ENCODE results near the gene DOK3. TPM values are rescaled to one million over a fixed set of nuclear protein-coding genes. Genes with fewer than 3 reads are reported as not detected.

The DOK3 gene
- polyA plus RNA-seq, 4 donors = 3.1 to 6.0 (median 4.1) TPM

GRCh38 chr5:177499842-177500241, 9.8 kb downstream of the DOK3 start:
- Histone ChIP-seq H3K27ac (ENCODE audit: low read depth in 1 of 3, low read length in 2 of 3) (no peak overlapping the region), H3K4me3 (ENCODE audit: low read depth in 1 of 3, low read length in 3 of 3) (no peak overlapping the region), H3K27me3 (ENCODE audit: control insufficient read depth in 3 of 3, insufficient read depth in 3 of 3, low read length in 3 of 3) (peaks cover 0 to 20% (median 0%) of the 10 kb centered on the region in 3 donors), H3K4me1 (ENCODE audit: control insufficient read depth in 3 of 3, insufficient read depth in 2 of 3, low read depth in 1 of 3, low read length in 2 of 3) (peaks cover 0 to 20% (median 0%) of the 10 kb centered on the region in 3 donors), H3K36me3 (ENCODE audit: control insufficient read depth in 3 of 3, insufficient read depth in 2 of 3, low read depth in 1 of 3, low read length in 3 of 3) (peaks cover 0 to 19% (median 0%) of the 10 kb centered on the region in 3 donors), H3K9me3 (ENCODE audit: control insufficient read depth in 2 of 2, insufficient read depth in 1 of 2, low read depth in 1 of 2, low read length in 1 of 2) (no peaks in the 10 kb centered on the region)
- DNase-seq (no peak), FAIRE-seq (no peak)
- whole genome bisulfite sequencing, 3 donors = 78 to 86% (median 82%) methylated on average over 6 of the region's 6 CpGs

GRCh38 chr5:177498013-177498787, 11.4 kb downstream of the DOK3 start:
- Histone ChIP-seq H3K4me3 (ENCODE audit: low read depth in 1 of 3, low read length in 3 of 3) (peak overlapping the region in 2 of 3 donors; percentile 54 to 59), H3K27ac (ENCODE audit: low read depth in 1 of 3, low read length in 2 of 3) (peak overlapping the region in 2 of 3 donors; percentile 37 to 72), H3K36me3 (ENCODE audit: control insufficient read depth in 3 of 3, insufficient read depth in 2 of 3, low read depth in 1 of 3, low read length in 3 of 3) (peaks cover 0 to 23% (median 0%) of the 10 kb centered on the region in 3 donors), H3K4me1 (ENCODE audit: control insufficient read depth in 3 of 3, insufficient read depth in 2 of 3, low read depth in 1 of 3, low read length in 2 of 3) (peaks cover 0 to 20% (median 3%) of the 10 kb centered on the region in 3 donors), H3K27me3 (ENCODE audit: control insufficient read depth in 3 of 3, insufficient read depth in 3 of 3, low read length in 3 of 3) (peaks cover 0 to 20% (median 0%) of the 10 kb centered on the region in 3 donors), H3K9me3 (ENCODE audit: control insufficient read depth in 2 of 2, insufficient read depth in 1 of 2, low read depth in 1 of 2, low read length in 1 of 2) (no peaks in the 10 kb centered on the region)
- no peak for DNase-seq
- WGBS, 3 donors = 11 to 14% (median 11%) methylated on average over 39 to 48 of the region's 48 CpGs
- no peak for FAIRE-seq

GRCh38 chr5:177497292-177498012, 12.2 kb downstream of the DOK3 start, which contains the start of gene PDLIM7:
TSS of gene PDLIM7 (minus strand) at chr5:177497604. CDS start at chr5:177496512, 1,092 bp downstream.
- 0% methylated on average over 57 to 73 of the region's 73 CpGs for WGBS, 3 donors
- no peaks in the 10 kb centered on the region for H3K9me3 ChIP-seq (ENCODE audit: control insufficient read depth in 2 of 2, insufficient read depth in 1 of 2, low read depth in 1 of 2, low read length in 1 of 2)
- peaks cover 0 to 20% (median 3%) of the 10 kb centered on the region in 3 donors for H3K4me1 ChIP-seq (ENCODE audit: control insufficient read depth in 3 of 3, insufficient read depth in 2 of 3, low read depth in 1 of 3, low read length in 2 of 3)
- peak within 1 kb of the TSS; percentile 52 to 60 (median 54) for H3K4me3 ChIP-seq (ENCODE audit: low read depth in 1 of 3, low read length in 3 of 3)
- FAIRE-seq = no peak
- H3K36me3 ChIP-seq (ENCODE audit: control insufficient read depth in 3 of 3, insufficient read depth in 2 of 3, low read depth in 1 of 3, low read length in 3 of 3) = peaks cover 0 to 30% (median 0%) of the 10 kb centered on the region in 3 donors
- peak; percentile 97 to 99 for DNase-seq
- H3K27me3 ChIP-seq (ENCODE audit: control insufficient read depth in 3 of 3, insufficient read depth in 3 of 3, low read length in 3 of 3) = peaks cover 0 to 20% (median 0%) of the 10 kb centered on the region in 3 donors
- H3K27ac ChIP-seq (ENCODE audit: low read depth in 1 of 3, low read length in 2 of 3) = peak within 1 kb of the TSS; percentile 9 to 83 (median 82)

GRCh38 chr5:177496727-177497291, 12.8 kb downstream of the DOK3 start:
- Histone ChIP-seq H3K36me3 (ENCODE audit: control insufficient read depth in 3 of 3, insufficient read depth in 2 of 3, low read depth in 1 of 3, low read length in 3 of 3) (peaks cover 0 to 35% (median 0%) of the 10 kb centered on the region in 3 donors), H3K27me3 (ENCODE audit: control insufficient read depth in 3 of 3, insufficient read depth in 3 of 3, low read length in 3 of 3) (peaks cover 0 to 20% (median 0%) of the 10 kb centered on the region in 3 donors), H3K4me1 (ENCODE audit: control insufficient read depth in 3 of 3, insufficient read depth in 2 of 3, low read depth in 1 of 3, low read length in 2 of 3) (peaks cover 0 to 20% (median 3%) of the 10 kb centered on the region in 3 donors), H3K4me3 (ENCODE audit: low read depth in 1 of 3, low read length in 3 of 3) (peak overlapping the region; percentile 52 to 60 (median 54)), H3K27ac (ENCODE audit: low read depth in 1 of 3, low read length in 2 of 3) (peak overlapping the region; percentile 9 to 83 (median 82)), H3K9me3 (ENCODE audit: control insufficient read depth in 2 of 2, insufficient read depth in 1 of 2, low read depth in 1 of 2, low read length in 1 of 2) (no peaks in the 10 kb centered on the region)
- no peak for FAIRE-seq
- WGBS, 3 donors = 0 to 4% (median 4%) methylated on average over 15 to 27 of the region's 29 CpGs
- peak in 1 of 2 donors; percentile 51 for DNase-seq

- peaks cover 0 to 20% (median 3%) of the 10 kb centered on the region in 3 donors for H3K4me1 ChIP-seq (ENCODE audit: control insufficient read depth in 3 of 3, insufficient read depth in 2 of 3, low read depth in 1 of 3, low read length in 2 of 3)
- H3K4me3 ChIP-seq (ENCODE audit: low read depth in 1 of 3, low read length in 3 of 3) = peak overlapping the region in 2 of 3 donors; percentile 54 to 60
- 37 to 40% (median 38%) methylated on average over 11 to 12 of the region's 12 CpGs for WGBS, 3 donors
- peaks cover 0 to 20% (median 0%) of the 10 kb centered on the region in 3 donors for H3K27me3 ChIP-seq (ENCODE audit: control insufficient read depth in 3 of 3, insufficient read depth in 3 of 3, low read length in 3 of 3)
- peak overlapping the region in 2 of 3 donors; percentile 76 to 83 for H3K27ac ChIP-seq (ENCODE audit: low read depth in 1 of 3, low read length in 2 of 3)
- no peaks in the 10 kb centered on the region for H3K9me3 ChIP-seq (ENCODE audit: control insufficient read depth in 2 of 2, insufficient read depth in 1 of 2, low read depth in 1 of 2, low read length in 1 of 2)
- FAIRE-seq (no peak), DNase-seq (peak in 1 of 2 donors; percentile 36)
- peaks cover 0 to 37% (median 0%) of the 10 kb centered on the region in 3 donors for H3K36me3 ChIP-seq (ENCODE audit: control insufficient read depth in 3 of 3, insufficient read depth in 2 of 3, low read depth in 1 of 3, low read length in 3 of 3)
Measured at GRCh38 chr5:177496070-177496726, 13.4 kb downstream of the DOK3 start.

- Histone ChIP-seq H3K27me3 (ENCODE audit: control insufficient read depth in 3 of 3, insufficient read depth in 3 of 3, low read length in 3 of 3) (peaks cover 0 to 20% (median 0%) of the 10 kb centered on the region in 3 donors), H3K27ac (ENCODE audit: low read depth in 1 of 3, low read length in 2 of 3) (peak overlapping the region in 2 of 3 donors; percentile 76 to 83), H3K4me3 (ENCODE audit: low read depth in 1 of 3, low read length in 3 of 3) (peak overlapping the region in 1 of 3 donors; percentile 60), H3K36me3 (ENCODE audit: control insufficient read depth in 3 of 3, insufficient read depth in 2 of 3, low read depth in 1 of 3, low read length in 3 of 3) (peaks cover 0 to 45% (median 0%) of the 10 kb centered on the region in 3 donors), H3K4me1 (ENCODE audit: control insufficient read depth in 3 of 3, insufficient read depth in 2 of 3, low read depth in 1 of 3, low read length in 2 of 3) (peaks cover 0 to 15% (median 3%) of the 10 kb centered on the region in 3 donors), H3K9me3 (ENCODE audit: control insufficient read depth in 2 of 2, insufficient read depth in 1 of 2, low read depth in 1 of 2, low read length in 1 of 2) (no peaks in the 10 kb centered on the region)
- no peak for FAIRE-seq
- 62 to 83% (median 74%) methylated on average over 14 of the region's 14 CpGs for WGBS, 3 donors
- DNase-seq = peak in 1 of 2 donors; percentile 42
Measured at GRCh38 chr5:177495243-177496060, 14.2 kb downstream of the DOK3 start.
